ENCODE data around the gene PARS2.

DNA sequence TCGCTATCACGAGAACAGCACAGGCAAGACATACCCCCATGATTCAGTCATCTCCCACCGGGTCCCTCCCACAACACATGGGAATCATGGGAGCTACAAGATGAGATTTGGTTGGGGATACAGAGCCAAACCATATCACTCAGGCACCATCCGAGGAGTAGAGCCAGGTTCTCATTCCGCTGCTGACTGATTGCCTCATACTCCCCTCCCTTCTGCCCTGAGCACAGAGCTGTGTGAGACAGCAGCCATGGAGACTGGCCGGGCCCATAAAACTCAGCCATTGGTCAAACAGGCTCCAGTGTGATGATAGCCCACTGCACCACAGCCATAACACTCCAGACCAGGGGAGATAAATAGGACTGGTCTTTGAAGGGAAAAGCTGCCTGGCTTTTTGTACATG, 26.1 kb downstream of the PARS2 start:
- TF ChIP-seq, protein P1, sequence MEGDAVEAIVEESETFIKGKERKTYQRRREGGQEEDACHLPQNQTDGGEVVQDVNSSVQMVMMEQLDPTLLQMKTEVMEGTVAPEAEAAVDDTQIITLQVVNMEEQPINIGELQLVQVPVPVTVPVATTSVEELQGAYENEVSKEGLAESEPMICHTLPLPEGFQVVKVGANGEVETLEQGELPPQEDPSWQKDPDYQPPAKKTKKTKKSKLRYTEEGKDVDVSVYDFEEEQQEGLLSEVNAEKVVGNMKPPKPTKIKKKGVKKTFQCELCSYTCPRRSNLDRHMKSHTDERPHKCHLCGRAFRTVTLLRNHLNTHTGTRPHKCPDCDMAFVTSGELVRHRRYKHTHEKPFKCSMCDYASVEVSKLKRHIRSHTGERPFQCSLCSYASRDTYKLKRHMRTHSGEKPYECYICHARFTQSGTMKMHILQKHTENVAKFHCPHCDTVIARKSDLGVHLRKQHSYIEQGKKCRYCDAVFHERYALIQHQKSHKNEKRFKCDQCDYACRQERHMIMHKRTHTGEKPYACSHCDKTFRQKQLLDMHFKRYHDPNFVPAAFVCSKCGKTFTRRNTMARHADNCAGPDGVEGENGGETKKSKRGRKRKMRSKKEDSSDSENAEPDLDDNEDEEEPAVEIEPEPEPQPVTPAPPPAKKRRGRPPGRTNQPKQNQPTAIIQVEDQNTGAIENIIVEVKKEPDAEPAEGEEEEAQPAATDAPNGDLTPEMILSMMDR (IDR thresholded peaks at IDR 0.05; ENCODE audit: poor library complexity), result no peak
- TF ChIP-seq EZH2phosphoT487 (IDR thresholded peaks at IDR 0.05; ENCODE audit: low read depth, severe bottlenecking, unreplicated experiment), result no peak
